Measurements from ENCODE around the gene SLC16A4. TPM values are rescaled to one million over a fixed set of nuclear protein-coding genes. Genes with fewer than 3 reads are reported as not detected.

The SLC16A4 gene
- total and polyA plus RNA-seq, 2 experiments from 2014 or later: 0.94 to 1.6 TPM

GRCh38 chr1:110375490-110375889, 15.3 kb downstream of the SLC16A4 start:
- H3K4me2 ChIP-seq: no peak overlapping the region
- H3K9me2 ChIP-seq (ENCODE audit: insufficient read depth): no peaks in the 10 kb centered on the region
- Mint-ChIP-seq H3K4me1 (no peaks in the 10 kb centered on the region), H3K9me3 (no peaks in the 10 kb centered on the region), H3K27ac (no peak overlapping the region), H3K4me3 (no peak overlapping the region), H3K36me3 (ENCODE audit: low read depth) (peaks cover 51% of the 10 kb centered on the region), H3K27me3 (ENCODE audit: insufficient read depth, low read depth, poor library complexity) (peaks cover 2% of the 10 kb centered on the region)
- no peaks in the 10 kb centered on the region; the same call in 1 of the 2 replicates for H3F3A ChIP-seq (replicated peaks; ENCODE audit: low read depth)
- ATAC-seq (no peak), DNase-seq (ENCODE audit: low spot score) (no peak)
- no peak overlapping the region for H3K4me3 ChIP-seq
- H4K20me1 ChIP-seq (replicated peaks; ENCODE audit: insufficient read depth): peaks cover 18% of the 10 kb centered on the region
- H3K27ac ChIP-seq (ENCODE audit: low read depth): no peak overlapping the region
- H2AFZ ChIP-seq: no peak overlapping the region
- no peaks in the 10 kb centered on the region for H3K27me3 ChIP-seq (ENCODE audit: insufficient read depth)
- no peak for TF ChIP-seq JUNB (IDR thresholded peaks at IDR 0.05; ENCODE audit: unreplicated experiment)
- no peak for TF ChIP-seq EZH2phosphoT487 (IDR thresholded peaks at IDR 0.05; ENCODE audit: unreplicated experiment)
- no peaks in the 10 kb centered on the region for H3K4me1 ChIP-seq (ENCODE audit: insufficient read depth)
- H3K36me3 ChIP-seq (ENCODE audit: insufficient read depth): peaks cover 26% of the 10 kb centered on the region
- H3K79me2 ChIP-seq (replicated peaks; ENCODE audit: insufficient read depth): peaks cover 9% of the 10 kb centered on the region; the same call in 1 of the 2 replicates

GRCh38 chr1:110370827-110371226, 20.0 kb downstream of the SLC16A4 start:
- Histone ChIP-seq H3K36me3 (ENCODE audit: insufficient read depth) (peaks cover 18% of the 10 kb centered on the region; the same call in 1 of the 2 replicates), H3F3A (replicated peaks; ENCODE audit: low read depth) (no peaks in the 10 kb centered on the region; the same call in 1 of the 2 replicates), H4K20me1 (replicated peaks; ENCODE audit: insufficient read depth) (peaks cover 23% of the 10 kb centered on the region), H3K27ac (ENCODE audit: low read depth) (no peak overlapping the region), H3K9me2 (ENCODE audit: insufficient read depth) (no peaks in the 10 kb centered on the region), H3K4me2 (no peak overlapping the region), H3K27me3 (ENCODE audit: insufficient read depth) (no peaks in the 10 kb centered on the region), H2AFZ (no peak overlapping the region), H3K79me2 (replicated peaks; ENCODE audit: insufficient read depth) (peaks cover 36% of the 10 kb centered on the region), H3K4me3 (no peak overlapping the region), H3K4me1 (ENCODE audit: insufficient read depth) (no peaks in the 10 kb centered on the region)
- Mint-ChIP-seq H3K4me1 (no peaks in the 10 kb centered on the region), H3K4me3 (no peak overlapping the region), H3K27ac (no peak overlapping the region), H3K27me3 (ENCODE audit: insufficient read depth, low read depth, poor library complexity) (peaks cover 1% of the 10 kb centered on the region), H3K36me3 (ENCODE audit: low read depth) (peaks cover 27% of the 10 kb centered on the region; the same call in 2 of the 3 replicates), H3K9me3 (no peaks in the 10 kb centered on the region)
- ATAC-seq (no peak), DNase-seq (ENCODE audit: low spot score) (no peak)
- no peak for TF ChIP-seq POLR2AphosphoS5 (IDR thresholded peaks at IDR 0.05; ENCODE audit: low read depth)
- TF ChIP-seq ETS1 (IDR thresholded peaks at IDR 0.05): no peak
- TF ChIP-seq EZH2 (IDR thresholded peaks at IDR 0.05; ENCODE audit: low read depth, unreplicated experiment): no peak
- TF ChIP-seq ZNF331 (CRISPR knock-in tag; IDR thresholded peaks at IDR 0.05; ENCODE audit: low read depth): no peak

- no peaks in the 10 kb centered on the region for H3K4me1 ChIP-seq (ENCODE audit: insufficient read depth)
- peaks cover 41% of the 10 kb centered on the region for H4K20me1 ChIP-seq (replicated peaks; ENCODE audit: insufficient read depth)
- H3K79me2 ChIP-seq (replicated peaks; ENCODE audit: insufficient read depth): peaks cover 81% of the 10 kb centered on the region
- no peaks in the 10 kb centered on the region for H3K9me2 ChIP-seq (ENCODE audit: insufficient read depth)
- ATAC-seq (no peak), DNase-seq (ENCODE audit: low spot score) (no peak)
- H3K36me3 Mint-ChIP-seq (ENCODE audit: low read depth): peaks cover 42% of the 10 kb centered on the region
- H3K36me3 ChIP-seq (ENCODE audit: insufficient read depth): peaks cover 11% of the 10 kb centered on the region; the same call in 1 of the 2 replicates
- no peak overlapping the region for H3K4me3 Mint-ChIP-seq
- no peak overlapping the region for H3K4me2 ChIP-seq
- H3K27me3 Mint-ChIP-seq (ENCODE audit: insufficient read depth, low read depth, poor library complexity): peaks cover 4% of the 10 kb centered on the region
- no peaks in the 10 kb centered on the region for H3K27me3 ChIP-seq (ENCODE audit: insufficient read depth)
- H3K27ac Mint-ChIP-seq: no peak overlapping the region
- H2AFZ ChIP-seq: no peak overlapping the region
- TF ChIP-seq CREB1 (CRISPR knock-in tag; IDR thresholded peaks at IDR 0.05; ENCODE audit: low read depth) (no peak), ZNF114 (CRISPR knock-in tag; IDR thresholded peaks at IDR 0.05) (no peak), ETS1 (IDR thresholded peaks at IDR 0.05) (no peak), ZNF331 (CRISPR knock-in tag; IDR thresholded peaks at IDR 0.05; ENCODE audit: low read depth) (no peak), STAT1 (IDR thresholded peaks at IDR 0.05; ENCODE audit: unreplicated experiment) (no peak), EZH2 (IDR thresholded peaks at IDR 0.05; ENCODE audit: low read depth, unreplicated experiment) (no peak), REST (IDR thresholded peaks at IDR 0.05; ENCODE audit: unreplicated experiment) (no peak), POLR2AphosphoS5 (IDR thresholded peaks at IDR 0.05; ENCODE audit: low read depth) (no peak)
- H3K4me1 Mint-ChIP-seq: no peaks in the 10 kb centered on the region
- H3F3A ChIP-seq (replicated peaks; ENCODE audit: low read depth): no peaks in the 10 kb centered on the region
- no peak overlapping the region for H3K4me3 ChIP-seq
- no peak overlapping the region for H3K27ac ChIP-seq (ENCODE audit: low read depth)
- H3K9me3 Mint-ChIP-seq: no peaks in the 10 kb centered on the region
Observed at GRCh38 chr1:110364221-110364620, 26.6 kb downstream of the SLC16A4 start.

Data from GM23338 (cell line).